Large intestine (tissue), 3 donors: ENCODE data around the gene SLC8A1. TPM values are rescaled to one million over a fixed set of nuclear protein-coding genes. Genes with fewer than 3 reads are reported as not detected.

Experiments used
- DNase-seq, 2 donors: peaks; one replicate each; pipeline versions ENCODE4 v3.0.0 to v3.0.0-alpha.2; 2013
- H3K27ac ChIP-seq: one replicate; pipeline ENCODE4 v1.5.1; 2013; ENCODE audit warnings: low read length
- H3K27me3 ChIP-seq: 2 replicates; pipeline ENCODE4 v1.6.1; 2013; ENCODE audit warnings: low read length; ENCODE audit not compliant: control insufficient read depth, insufficient read depth
- H3K36me3 ChIP-seq: 2 replicates; pipeline ENCODE4 v1.6.1; 2013; ENCODE audit warnings: low read length; ENCODE audit not compliant: control insufficient read depth, insufficient read depth
- H3K4me1 ChIP-seq: one replicate; pipeline ENCODE4 v1.6.1; 2013; ENCODE audit warnings: low read length; ENCODE audit not compliant: control insufficient read depth, insufficient read depth
- H3K4me3 ChIP-seq: one replicate; pipeline ENCODE4 v1.5.1; 2013; ENCODE audit warnings: low read length
- H3K9me3 ChIP-seq: one replicate; pipeline ENCODE4 v1.6.1; 2013; ENCODE audit warnings: mild to moderate bottlenecking, low read depth, low read length, moderate library complexity; ENCODE audit not compliant: control insufficient read depth
- WGBS: methylation state at CpG from one replicate; pipeline ENCODE4 v1.1.5; 2013; ENCODE audit warnings: low lambda C conversion rate; ENCODE audit not compliant: insufficient coverage; 5-methylcytosine and 5-hydroxymethylcytosine counted together
- polyA plus RNA-seq: library from polyadenylated mRNA; unstranded; fragments of 120-200 nt; gene quantifications from one replicate; pipeline ENCODE4 v1.2.1, GENCODE V29; 2013

The SLC8A1 gene
- polyA plus RNA-seq, 1 donor, result 13.2 TPM

DNA sequence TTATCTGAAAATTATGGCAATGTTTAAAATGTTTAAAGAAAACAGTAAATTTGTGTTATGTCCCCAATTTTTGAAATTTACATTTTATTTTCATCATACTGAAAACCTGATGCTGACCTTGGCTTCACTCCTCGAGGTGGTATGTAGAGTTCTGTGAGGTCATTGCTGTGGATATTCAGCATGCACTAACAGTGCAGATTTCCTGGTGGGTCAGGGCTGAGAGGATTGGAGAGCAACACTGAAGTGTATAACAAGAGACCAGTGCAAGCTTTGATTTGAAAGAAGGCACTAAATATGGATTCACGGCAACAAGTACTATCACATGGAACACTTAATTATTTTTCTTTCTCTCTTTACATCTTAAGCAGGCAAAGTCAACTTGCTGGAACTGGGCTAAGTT lies 134.1 kb downstream of the SLC8A1 start:
- Histone ChIP-seq H3K27me3 (no peaks in the 10 kb centered on the region), H3K9me3 (peaks cover 5% of the 10 kb centered on the region)

GRCh38 chr2:40317046-40317445 lies 134.8 kb downstream of the SLC8A1 start:
- Histone ChIP-seq H3K4me3 (no peak overlapping the region), H3K9me3 (peaks cover 5% of the 10 kb centered on the region), H3K27ac (no peak overlapping the region), H3K4me1 (no peaks in the 10 kb centered on the region), H3K36me3 (no peaks in the 10 kb centered on the region), H3K27me3 (no peaks in the 10 kb centered on the region)
- DNase-seq, result no peak
- WGBS, result 17% methylated on average over 1 of the region's 2 CpGs

More for the DNA sequence above, 134.1 kb downstream of the SLC8A1 start:
- WGBS, result no CpG with 5 or more reads among the region's 2 CpGs
- no peak for DNase-seq
- Histone ChIP-seq H3K27ac (no peak overlapping the region), H3K4me1 (no peaks in the 10 kb centered on the region), H3K36me3 (no peaks in the 10 kb centered on the region), H3K4me3 (no peak overlapping the region)

DNA sequence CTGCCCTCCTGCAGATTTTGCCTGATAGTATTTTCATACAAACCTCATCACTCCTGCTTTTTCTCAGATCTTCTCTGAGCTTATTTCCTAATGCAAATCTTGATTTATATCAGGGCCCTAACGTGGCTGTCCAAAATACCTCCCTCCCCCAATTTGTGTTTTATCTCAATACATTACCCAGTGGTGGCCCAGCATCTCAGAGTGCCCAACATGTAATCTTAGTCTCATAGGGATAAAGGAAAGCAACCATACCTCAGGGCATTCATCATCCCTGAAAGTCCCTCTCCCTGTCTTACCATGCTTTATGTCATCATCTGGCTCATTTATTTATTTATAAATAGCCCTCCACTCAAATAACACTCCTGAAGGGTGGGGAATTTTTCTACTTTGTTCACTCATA lies 135.3 kb downstream of the SLC8A1 start:
- WGBS, result no CpG with 5 or more reads among the region's 1 CpG
- no peak overlapping the region for H3K27ac ChIP-seq

DNA sequence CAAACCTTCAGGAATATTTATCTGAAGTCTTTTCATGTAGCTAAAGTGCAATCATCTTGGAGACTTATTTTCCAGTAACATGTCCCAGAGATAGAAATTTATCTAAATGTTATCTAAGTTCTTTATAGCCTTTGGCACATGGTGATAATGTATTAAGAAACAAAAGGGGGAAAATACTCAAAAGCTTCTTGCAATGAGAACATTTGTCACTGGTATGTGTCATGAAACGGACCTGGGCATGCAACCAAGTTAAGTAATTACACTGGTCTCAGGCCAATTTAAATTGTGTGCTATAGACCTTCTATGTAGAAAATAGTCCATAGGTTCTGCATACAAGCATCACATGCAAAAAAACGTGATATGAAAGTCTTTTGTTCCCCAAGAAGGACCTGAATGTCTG lies 136.2 kb downstream of the SLC8A1 start:
- Histone ChIP-seq H3K36me3 (no peaks in the 10 kb centered on the region), H3K27ac (no peak overlapping the region), H3K4me1 (no peaks in the 10 kb centered on the region), H3K9me3 (peaks cover 5% of the 10 kb centered on the region), H3K27me3 (no peaks in the 10 kb centered on the region), H3K4me3 (no peak overlapping the region)
- no peak for DNase-seq
- WGBS, result no CpG with 5 or more reads among the region's 2 CpGs

More for the DNA sequence above, 135.3 kb downstream of the SLC8A1 start:
- Histone ChIP-seq H3K4me3 (no peak overlapping the region), H3K4me1 (no peaks in the 10 kb centered on the region), H3K36me3 (no peaks in the 10 kb centered on the region), H3K9me3 (peaks cover 5% of the 10 kb centered on the region), H3K27me3 (no peaks in the 10 kb centered on the region)
- no peak for DNase-seq

DNA sequence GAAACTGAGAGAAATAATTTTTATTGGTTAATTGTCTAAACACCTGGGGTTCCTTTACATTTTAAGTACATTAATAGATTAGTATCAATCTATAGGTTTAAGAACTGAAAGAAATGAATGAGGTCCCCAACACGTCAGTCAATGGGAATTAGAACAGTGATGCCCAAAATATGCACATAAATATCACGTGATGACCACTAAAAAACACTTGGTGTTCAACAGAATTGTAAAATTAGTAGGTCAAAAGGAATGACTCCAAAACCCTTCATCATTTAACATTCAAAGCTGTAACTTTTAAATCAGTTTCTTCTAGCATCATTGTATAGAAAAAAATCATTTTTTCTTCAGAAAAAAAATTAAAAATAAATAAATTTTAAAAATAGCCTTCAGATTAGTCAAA lies 140.9 kb downstream of the SLC8A1 start:
- 100% methylated on average over 1 of the region's 2 CpGs for WGBS
- peaks cover 5% of the 10 kb centered on the region for H3K9me3 ChIP-seq
- peaks cover 2% of the 10 kb centered on the region for H3K4me1 ChIP-seq
- DNase-seq, result no peak
- H3K36me3 ChIP-seq, result no peaks in the 10 kb centered on the region
- H3K27ac ChIP-seq, result no peak overlapping the region
- no peak overlapping the region for H3K4me3 ChIP-seq
- no peaks in the 10 kb centered on the region for H3K27me3 ChIP-seq

- no peak overlapping the region for H3K27ac ChIP-seq
- WGBS, result no CpG with 5 or more reads among the region's 1 CpG
- no peaks in the 10 kb centered on the region for H3K36me3 ChIP-seq
- H3K4me1 ChIP-seq, result peaks cover 2% of the 10 kb centered on the region
- no peak overlapping the region for H3K4me3 ChIP-seq
- no peak for DNase-seq
- no peaks in the 10 kb centered on the region for H3K27me3 ChIP-seq
- H3K9me3 ChIP-seq, result peaks cover 5% of the 10 kb centered on the region
Measured at GRCh38 chr2:40310303-40310702, 141.6 kb downstream of the SLC8A1 start.

DNA sequence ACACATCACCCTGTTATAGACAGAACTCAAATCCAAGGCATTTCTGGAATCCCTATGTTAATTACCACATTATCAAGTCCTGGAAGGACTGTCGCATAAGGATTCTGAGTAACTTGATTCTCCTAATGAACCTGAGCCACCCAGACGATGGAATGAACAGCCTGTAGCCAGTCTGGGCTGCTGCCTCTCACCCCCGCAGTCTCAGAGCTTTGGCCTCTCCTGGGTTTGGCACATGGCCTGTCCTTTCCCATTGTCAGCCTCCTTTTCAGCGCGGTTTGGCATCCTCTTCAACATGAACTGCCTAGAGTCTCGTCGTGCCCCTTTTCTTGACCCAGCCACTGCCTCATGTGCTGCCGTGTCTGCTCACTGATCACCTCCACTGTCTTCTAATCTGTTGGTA lies 147.6 kb downstream of the SLC8A1 start:
- H3K27ac ChIP-seq, result no peak overlapping the region

DNA sequence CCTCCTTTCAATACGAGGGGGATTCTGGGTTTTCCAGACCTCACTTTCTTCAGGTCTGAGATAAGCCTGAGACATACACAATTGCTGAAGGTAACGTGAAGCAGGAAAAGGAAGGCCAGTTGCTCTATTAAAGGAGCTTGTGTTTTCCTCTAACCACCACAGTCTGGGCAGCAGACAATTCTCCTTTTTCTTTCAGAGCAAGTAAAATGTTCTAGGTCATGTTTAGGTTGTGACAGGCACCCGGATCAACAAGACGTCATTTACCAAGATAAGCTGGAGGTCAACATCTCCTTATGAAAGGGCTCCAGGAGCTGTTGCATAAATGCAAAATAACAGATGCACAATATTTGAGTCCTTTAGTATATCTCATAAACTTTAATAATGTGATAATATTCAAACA lies 148.1 kb downstream of the SLC8A1 start:
- Histone ChIP-seq H3K36me3 (no peaks in the 10 kb centered on the region), H3K9me3 (no peaks in the 10 kb centered on the region), H3K27me3 (no peaks in the 10 kb centered on the region), H3K4me1 (peaks cover 2% of the 10 kb centered on the region), H3K4me3 (no peak overlapping the region), H3K27ac (no peak overlapping the region)
- WGBS, result 90% methylated on average over 2 of the region's 4 CpGs
- no peak for DNase-seq

More for the DNA sequence above, 147.6 kb downstream of the SLC8A1 start:
- Histone ChIP-seq H3K36me3 (no peaks in the 10 kb centered on the region), H3K9me3 (no peaks in the 10 kb centered on the region), H3K27me3 (no peaks in the 10 kb centered on the region), H3K4me3 (no peak overlapping the region), H3K4me1 (peaks cover 2% of the 10 kb centered on the region)
- no CpG with 5 or more reads among the region's 8 CpGs for WGBS
- no peak for DNase-seq

- Histone ChIP-seq H3K4me3 (no peak overlapping the region), H3K27ac (no peak overlapping the region), H3K9me3 (no peaks in the 10 kb centered on the region), H3K27me3 (no peaks in the 10 kb centered on the region), H3K36me3 (no peaks in the 10 kb centered on the region), H3K4me1 (no peaks in the 10 kb centered on the region)
- no CpG with 5 or more reads among the region's 2 CpGs for WGBS
- DNase-seq, result no peak
Measured at GRCh38 chr2:40302751-40303325, 149.1 kb downstream of the SLC8A1 start.

- Histone ChIP-seq H3K4me1 (no peaks in the 10 kb centered on the region), H3K4me3 (no peak overlapping the region), H3K27me3 (no peaks in the 10 kb centered on the region), H3K36me3 (no peaks in the 10 kb centered on the region), H3K27ac (no peak overlapping the region), H3K9me3 (no peaks in the 10 kb centered on the region)
- WGBS, result 86% methylated on average over 2 of the region's 6 CpGs
- DNase-seq, result no peak
Measured at GRCh38 chr2:40300391-40300790, 151.5 kb downstream of the SLC8A1 start.

- H3K9me3 ChIP-seq, result no peaks in the 10 kb centered on the region
- H3K36me3 ChIP-seq, result no peaks in the 10 kb centered on the region
- H3K4me1 ChIP-seq, result no peaks in the 10 kb centered on the region
- H3K27ac ChIP-seq, result no peak overlapping the region
- no peaks in the 10 kb centered on the region for H3K27me3 ChIP-seq
- WGBS, result no CpG with 5 or more reads among the region's 2 CpGs
- no peak for DNase-seq
- H3K4me3 ChIP-seq, result no peak overlapping the region
Measured at GRCh38 chr2:40299781-40300180, 152.1 kb downstream of the SLC8A1 start.
